NB4 (cell line): ENCODE data around the gene ACADS.

Source experiments
- MYC ChIP-seq: IDR thresholded peaks from 2 replicates; pipeline ENCODE4 v1.6.1; 2011; ENCODE audit warnings: low read depth, low read length
- POLR2A ChIP-seq: IDR thresholded peaks from 2 replicates; pipeline ENCODE4 v1.6.1; 2011; ENCODE audit warnings: mild to moderate bottlenecking; ENCODE audit not compliant: insufficient read length; ENCODE audit errors: extremely low read depth
- TF ChIP-seq, protein P1 (sequence below): IDR thresholded peaks from one replicate; pipeline ENCODE4 v1.5.1; 2012; ENCODE audit warnings: low read depth, low read length
- TF ChIP-seq, protein P2 (sequence below): IDR thresholded peaks from 2 replicates; pipeline ENCODE4 v1.6.1; 2011; ENCODE audit warnings: low read depth, low read length

- TF ChIP-seq, protein P1, sequence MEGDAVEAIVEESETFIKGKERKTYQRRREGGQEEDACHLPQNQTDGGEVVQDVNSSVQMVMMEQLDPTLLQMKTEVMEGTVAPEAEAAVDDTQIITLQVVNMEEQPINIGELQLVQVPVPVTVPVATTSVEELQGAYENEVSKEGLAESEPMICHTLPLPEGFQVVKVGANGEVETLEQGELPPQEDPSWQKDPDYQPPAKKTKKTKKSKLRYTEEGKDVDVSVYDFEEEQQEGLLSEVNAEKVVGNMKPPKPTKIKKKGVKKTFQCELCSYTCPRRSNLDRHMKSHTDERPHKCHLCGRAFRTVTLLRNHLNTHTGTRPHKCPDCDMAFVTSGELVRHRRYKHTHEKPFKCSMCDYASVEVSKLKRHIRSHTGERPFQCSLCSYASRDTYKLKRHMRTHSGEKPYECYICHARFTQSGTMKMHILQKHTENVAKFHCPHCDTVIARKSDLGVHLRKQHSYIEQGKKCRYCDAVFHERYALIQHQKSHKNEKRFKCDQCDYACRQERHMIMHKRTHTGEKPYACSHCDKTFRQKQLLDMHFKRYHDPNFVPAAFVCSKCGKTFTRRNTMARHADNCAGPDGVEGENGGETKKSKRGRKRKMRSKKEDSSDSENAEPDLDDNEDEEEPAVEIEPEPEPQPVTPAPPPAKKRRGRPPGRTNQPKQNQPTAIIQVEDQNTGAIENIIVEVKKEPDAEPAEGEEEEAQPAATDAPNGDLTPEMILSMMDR, result no peak
- TF ChIP-seq POLR2A (no peak), MYC (no peak)
- TF ChIP-seq, protein P2, sequence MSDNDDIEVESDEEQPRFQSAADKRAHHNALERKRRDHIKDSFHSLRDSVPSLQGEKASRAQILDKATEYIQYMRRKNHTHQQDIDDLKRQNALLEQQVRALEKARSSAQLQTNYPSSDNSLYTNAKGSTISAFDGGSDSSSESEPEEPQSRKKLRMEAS, result no peak
These were observed 41.1 kb upstream of the ACADS start for GRCh38 chr12:120684523-120684932.
